ENCODE measurements around the gene MVB12B.
"Not testable (repeated sequence)": the region's sequence is repeated elsewhere in the genome, so short reads cannot be mapped to it uniquely, and the experiment has no call there.

MVB12B gene, protein sequence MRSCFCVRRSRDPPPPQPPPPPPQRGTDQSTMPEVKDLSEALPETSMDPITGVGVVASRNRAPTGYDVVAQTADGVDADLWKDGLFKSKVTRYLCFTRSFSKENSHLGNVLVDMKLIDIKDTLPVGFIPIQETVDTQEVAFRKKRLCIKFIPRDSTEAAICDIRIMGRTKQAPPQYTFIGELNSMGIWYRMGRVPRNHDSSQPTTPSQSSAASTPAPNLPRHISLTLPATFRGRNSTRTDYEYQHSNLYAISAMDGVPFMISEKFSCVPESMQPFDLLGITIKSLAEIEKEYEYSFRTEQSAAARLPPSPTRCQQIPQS

GRCh38 chr9:126326228-126327005 is at the start of gene MVB12B:
MVB12B (plus strand) TSS chr9:126326829; CDS start chr9:126326930, 101 bp downstream.
- peak; percentile 34 to 36 for DNase-seq

DNA sequence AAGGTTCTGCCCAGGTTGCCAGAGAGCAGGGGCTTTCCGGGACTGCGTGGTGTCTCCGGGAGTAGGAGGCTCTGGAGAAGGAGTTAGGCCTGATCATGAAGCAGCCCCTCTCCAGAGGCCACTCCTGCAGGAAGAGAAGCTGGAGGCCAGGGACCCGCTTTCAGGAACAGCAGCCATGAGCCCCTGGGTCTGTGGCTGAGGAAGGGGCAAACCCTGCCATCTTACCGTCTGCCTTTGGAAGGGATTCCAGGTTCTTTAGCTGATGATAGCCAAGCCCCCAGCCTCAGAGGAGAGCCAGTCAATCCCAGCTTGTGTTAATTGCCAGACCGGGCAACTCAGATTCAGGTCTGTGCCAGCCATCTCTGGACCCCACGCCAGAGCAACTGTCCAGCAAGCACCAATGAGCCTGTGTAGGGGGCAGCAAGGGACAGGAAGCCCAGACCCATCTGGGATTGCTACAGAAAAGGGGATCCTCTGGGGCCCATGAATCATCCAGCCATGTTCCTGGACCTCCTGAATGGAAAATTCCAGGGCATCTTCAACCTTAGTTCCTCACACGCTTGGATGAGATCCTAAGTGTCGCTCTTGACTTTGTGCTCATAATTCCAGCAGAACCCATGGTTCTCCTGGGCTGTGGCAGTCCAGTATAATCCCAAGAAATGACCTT is 42.7 kb upstream of the MVB12B start:
- no peak for DNase-seq

GRCh38 chr9:126285652-126286051 is 41.0 kb upstream of the MVB12B start:
- DNase-seq = not testable (repeated sequence)

DNA sequence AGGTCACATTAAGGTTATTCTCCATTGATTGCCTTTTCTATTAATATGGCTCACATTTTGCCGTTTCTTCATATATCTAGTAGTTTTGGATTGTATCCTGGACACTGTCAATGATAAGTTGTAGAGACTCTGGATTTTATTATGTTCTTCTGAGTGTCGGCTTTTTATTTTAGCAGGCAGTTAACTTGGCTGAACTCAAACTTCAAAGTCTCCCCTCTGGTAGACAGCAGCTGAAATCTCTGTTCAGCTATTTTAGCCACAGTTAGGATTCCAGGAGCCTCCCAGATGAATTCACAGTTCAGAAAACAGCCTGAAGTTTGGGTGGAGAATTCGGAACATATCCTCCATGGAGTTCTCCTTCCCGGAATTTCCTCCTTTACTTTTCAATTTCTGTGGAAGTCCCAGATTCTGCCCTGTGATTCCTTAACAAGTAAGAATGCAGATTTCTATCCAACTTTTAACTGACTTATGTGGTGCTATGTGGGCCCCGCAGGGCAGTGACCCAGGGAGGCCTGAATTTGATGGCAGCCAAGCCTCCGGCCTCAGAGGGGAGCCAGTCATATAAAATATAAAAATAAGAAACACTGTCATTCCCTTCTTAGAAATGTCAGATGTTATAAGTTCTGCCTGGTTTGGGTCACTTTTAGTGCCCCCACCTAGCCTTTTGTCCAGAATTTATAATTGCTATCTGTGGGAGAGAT is 39.3 kb upstream of the MVB12B start:
- no peak for DNase-seq

DNA sequence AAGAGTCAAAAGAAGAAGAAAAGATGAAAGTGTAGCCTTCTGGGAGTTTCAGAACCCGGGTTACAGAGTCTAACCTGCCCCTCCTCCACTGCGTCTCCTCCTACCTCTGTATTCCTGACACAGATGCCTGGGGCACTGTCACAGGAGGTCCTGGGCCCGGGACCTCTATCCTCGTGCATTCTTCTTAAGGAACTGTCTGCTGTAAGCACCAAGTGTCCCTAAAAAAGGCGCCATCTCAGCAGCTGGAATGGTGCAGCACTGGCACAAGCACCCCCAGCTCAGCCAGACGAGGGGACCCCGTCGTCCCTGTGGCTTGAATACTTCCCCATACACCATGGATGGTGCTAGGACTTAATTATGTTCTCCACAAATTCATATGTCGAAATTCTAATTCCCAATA is 35.8 kb upstream of the MVB12B start:
- DNase-seq = no peak

DNA sequence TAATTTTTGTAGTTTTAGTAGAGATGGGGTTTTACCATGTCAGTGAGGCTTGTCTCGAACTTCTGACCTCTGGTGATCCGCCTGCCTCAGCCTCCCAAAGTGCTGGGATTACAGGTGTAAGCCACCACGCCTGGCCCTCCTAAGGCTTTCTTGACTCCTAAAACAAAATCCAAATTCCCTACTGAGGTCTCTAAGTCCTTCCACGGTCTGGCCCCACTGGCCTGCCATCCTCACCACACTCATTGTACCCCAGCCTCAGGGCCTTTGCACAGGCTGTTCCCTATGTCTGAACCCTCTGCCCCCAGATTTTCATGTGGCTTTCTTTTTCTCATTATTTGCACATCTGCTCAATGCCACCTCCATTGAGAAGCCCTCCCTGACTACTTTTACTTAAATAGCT is 34.7 kb upstream of the MVB12B start:
- no peak for DNase-seq

GRCh38 chr9:126292736-126293521 is 33.7 kb upstream of the MVB12B start:
- no peak for DNase-seq

- peak; percentile 3 to 9 for DNase-seq
Observed at GRCh38 chr9:126293522-126293889, 33.1 kb upstream of the MVB12B start.

DNA sequence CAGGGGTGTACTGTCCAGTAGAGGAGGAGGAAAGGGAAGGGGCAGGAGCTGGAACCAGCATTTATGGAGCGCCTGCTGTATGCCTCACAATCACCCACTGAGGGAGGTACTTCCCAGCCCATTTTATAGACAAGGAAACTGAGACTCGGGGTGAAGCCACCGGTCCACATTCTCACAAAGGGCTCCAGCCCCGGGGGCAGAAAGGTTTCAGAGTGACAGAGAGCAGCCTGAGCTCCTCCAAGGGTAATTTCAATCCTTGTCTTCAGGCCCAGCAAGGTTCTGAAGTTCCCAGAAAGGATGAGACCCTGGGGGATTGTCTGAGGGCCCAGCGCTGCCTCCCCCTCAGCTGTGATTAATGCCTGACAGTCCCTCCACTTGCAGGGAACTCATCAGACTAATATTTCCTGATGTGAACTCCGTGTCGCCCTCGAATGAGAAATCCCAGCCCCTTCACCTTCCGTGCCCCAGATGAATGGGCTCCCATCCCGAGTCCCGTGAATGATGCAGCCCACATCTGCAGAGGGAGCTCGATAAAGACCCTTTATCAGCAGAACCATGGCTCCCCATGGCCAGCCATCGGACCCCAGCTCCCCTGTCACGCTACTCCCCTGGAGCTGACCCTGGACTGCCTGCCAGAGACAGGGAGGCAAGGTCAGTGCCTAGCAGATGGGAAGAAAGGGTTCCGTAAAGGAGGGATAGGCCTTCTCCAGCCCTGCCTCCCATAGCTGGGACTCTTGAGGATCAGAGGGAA is 32.1 kb upstream of the MVB12B start:
- DNase-seq = no peak

GRCh38 chr9:126295082-126295477 is 31.5 kb upstream of the MVB12B start:
- no peak for DNase-seq

- no peak for DNase-seq
Observed at GRCh38 chr9:126295516-126295915, 31.1 kb upstream of the MVB12B start.

DNA sequence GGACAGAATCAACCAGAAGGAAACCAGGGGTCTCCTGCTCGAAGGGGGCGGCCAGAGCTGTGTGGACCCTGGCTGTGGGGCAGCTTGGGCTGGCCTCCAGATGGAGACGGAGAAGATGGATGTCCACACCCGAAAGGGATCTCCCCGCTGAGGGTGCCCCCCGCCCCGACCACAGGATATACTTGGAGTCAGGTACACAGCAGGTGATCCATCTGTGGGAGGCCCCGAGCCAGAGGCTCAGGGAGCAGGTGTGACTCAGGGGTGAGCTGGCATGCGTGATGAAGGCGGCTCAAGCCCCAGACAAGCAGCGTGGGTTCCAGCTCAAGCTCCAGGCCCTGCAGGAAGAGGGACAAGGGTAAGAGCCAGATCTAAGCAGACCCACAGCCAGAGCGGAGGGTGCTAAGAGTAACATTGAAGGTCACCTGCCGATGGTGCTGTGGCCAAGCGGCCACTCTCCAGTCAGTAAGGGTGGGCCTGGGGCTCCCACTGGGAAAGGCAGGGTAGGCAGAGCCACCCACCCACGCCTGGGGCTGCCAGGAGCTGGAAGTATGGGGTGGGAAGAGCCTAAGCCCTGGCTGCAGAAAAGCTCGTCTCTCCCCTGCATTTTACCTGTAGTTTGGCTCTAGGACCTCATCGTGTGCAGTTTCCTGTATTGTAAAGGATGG is 30.6 kb upstream of the MVB12B start:
- DNase-seq = no peak

GRCh38 chr9:126296687-126297086 is 29.9 kb upstream of the MVB12B start:
- no peak for DNase-seq

- DNase-seq = no peak
Observed at GRCh38 chr9:126297661-126298060, 29.0 kb upstream of the MVB12B start.

DNA sequence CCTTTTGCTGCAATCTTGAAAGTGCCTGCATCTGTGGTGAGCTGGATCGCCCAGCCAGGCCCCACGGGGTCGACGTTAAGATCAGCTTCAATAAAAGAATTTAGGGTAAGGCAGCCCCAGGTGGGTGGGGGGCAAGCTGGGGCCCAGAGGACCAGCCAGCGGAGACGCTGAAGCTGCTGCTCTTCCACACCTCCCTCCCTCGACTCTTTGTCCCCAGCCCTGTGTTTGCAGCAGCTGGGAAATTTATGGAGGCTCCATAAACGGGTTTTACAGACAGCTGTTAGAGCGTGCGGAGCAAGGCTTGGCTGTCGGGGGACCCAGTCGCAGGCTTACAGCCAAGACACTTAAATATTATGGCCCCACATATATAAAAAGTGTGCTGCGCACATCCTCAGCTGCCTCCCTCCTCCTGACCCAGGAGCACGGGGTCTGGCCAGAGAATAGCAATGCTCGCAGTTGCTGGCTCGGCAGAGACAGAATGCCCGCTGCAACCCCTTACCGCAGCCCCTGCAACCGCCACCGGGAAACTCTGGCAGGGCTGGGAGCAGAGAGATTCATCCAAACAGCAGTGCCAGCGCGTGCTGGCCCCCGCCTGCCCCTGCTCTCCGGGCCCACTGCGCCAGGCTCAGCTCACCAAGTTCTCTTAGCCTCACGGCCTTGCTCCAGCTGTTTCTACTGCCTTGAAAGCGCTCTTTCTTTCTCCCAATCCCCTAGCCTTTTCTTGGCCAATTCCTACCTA is 28.4 kb upstream of the MVB12B start:
- DNase-seq = no peak

DNA sequence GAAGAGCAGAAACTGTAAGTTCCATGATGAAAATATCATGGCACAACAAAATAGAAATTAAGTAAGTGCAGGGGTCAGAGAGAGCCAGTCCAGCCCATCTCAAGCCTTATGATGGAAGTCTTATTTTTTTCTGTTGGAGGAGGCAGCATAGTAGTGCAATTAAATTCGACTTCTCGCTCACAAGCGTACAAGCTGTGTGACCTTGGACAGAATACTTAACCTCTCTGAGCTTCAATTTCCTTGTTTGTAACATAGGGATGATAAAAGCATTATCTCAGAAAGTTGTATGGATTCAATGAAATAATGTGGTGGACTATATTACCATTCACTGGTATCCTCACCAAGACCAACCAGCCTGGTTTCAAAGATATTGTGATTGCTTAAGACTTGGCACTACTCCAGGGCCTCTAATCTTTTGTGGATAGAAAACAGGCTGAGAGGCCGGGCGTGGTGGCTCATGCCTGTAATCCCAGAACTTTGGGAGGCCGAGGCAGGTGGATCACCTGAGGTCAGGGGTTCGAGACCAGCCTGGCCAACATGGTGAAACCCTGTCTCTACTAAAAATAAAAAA is 26.8 kb upstream of the MVB12B start:
- DNase-seq = no peak

DNA sequence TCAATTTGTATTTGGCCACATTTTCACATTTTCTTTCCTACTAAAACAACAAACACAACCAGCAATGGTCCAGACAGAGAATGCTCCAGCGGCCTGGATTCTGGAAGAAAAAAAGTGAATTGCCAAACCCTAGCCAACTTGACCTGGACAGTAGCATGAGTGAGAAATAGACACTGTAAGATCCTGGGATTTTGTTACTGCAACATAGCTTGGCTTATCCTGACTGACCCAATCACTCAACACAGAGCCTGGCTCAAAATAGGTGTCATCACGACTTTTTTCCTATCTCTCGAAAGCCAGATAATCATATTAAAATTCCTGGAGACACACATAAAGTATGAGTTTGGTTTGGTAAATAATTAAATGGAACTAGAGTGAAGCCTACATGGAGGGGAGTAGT is 25.4 kb upstream of the MVB12B start:
- no peak for DNase-seq

DNA sequence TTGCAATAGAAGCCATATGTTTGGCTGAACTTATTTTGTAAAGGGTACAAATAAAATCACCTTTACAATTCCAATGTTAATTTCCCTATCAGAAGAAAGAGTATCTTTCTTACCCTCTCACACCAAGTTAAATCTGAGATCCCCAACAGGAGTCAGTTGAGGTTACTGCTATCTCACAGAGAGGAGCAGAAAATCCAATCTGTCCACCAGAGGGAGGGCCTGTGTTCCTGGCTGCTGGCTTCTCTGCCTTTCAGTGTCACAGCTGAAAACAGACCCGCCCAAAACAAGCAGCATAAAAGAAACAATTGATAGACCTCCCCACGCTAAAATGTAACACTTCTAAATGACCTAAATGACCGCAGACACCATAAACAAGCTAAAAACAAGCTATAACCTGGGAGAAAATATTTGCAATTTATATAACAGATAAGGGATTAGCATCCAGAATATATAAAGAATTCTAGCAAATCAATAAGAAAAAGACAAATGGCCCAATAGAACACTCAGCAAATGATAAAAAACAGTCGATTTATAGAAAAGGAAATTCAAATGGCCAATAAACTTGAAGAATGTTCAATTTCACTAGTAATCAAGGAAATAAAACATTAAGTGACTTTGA is 24.5 kb upstream of the MVB12B start:
- DNase-seq = peak; percentile 14 to 46

GRCh38 chr9:126302730-126303129 is 23.9 kb upstream of the MVB12B start:
- DNase-seq = no peak
